SK-MEL-5 (cell line): ENCODE measurements around the gene SPAST. TPM values are rescaled to one million over a fixed set of nuclear protein-coding genes. Genes with fewer than 3 reads are reported as not detected.
"Not testable (repeated sequence)": the region's sequence is repeated elsewhere in the genome, so short reads cannot be mapped to it uniquely, and the experiment has no call there.

Experiments used
- DNase-seq: peaks from one replicate; pipeline ENCODE4 v3.0.0-alpha.2; 2016; ENCODE audit warnings: low read depth, low spot score
- in situ Hi-C: cut with HindIII; loops from 2 replicates; pipeline ENCODE4 v1.10.0; 2016; ENCODE audit warnings: low sequenced_read_pairs, high pct_unique_total_duplicates, low pct_unique_long_range_greater_than_20kb
- total RNA-seq: library from RNA; depleted of rRNA; stranded (reverse); fragments of >200 nt; shearing (Covaris generic); gene quantifications from 2 replicates; pipeline ENCODE4 v1.2.3, GENCODE V29; 2014

The SPAST gene
- total RNA-seq, 1 experiment from 2014 or later, result 29.0 TPM

- in situ Hi-C loops, result no loop called here
- no peak for DNase-seq
Measured at GRCh38 chr2:32108111-32108510, 44.8 kb downstream of the SPAST start.

GRCh38 chr2:32118055-32118454 lies 54.7 kb downstream of the SPAST start:
- in situ Hi-C loops, result no loop called here
- no peak for DNase-seq

GRCh38 chr2:32119161-32119560 lies 55.8 kb downstream of the SPAST start:
- in situ Hi-C loops, result no loop called here
- peak; percentile 26 for DNase-seq

GRCh38 chr2:32124660-32125059 lies 61.3 kb downstream of the SPAST start:
- no peak for DNase-seq
- in situ Hi-C loops, result no loop called here

GRCh38 chr2:32128636-32129035 lies 65.3 kb downstream of the SPAST start:
- in situ Hi-C loops, result no loop called here

GRCh38 chr2:32129086-32129485 lies 65.7 kb downstream of the SPAST start:
- in situ Hi-C loops, result no loop called here
- DNase-seq, result no peak

More at GRCh38 chr2:32128636-32129035, 65.3 kb downstream of the SPAST start:
- DNase-seq, result no peak

- in situ Hi-C loops, result no loop called here
- DNase-seq, result peak; percentile 76
Measured at GRCh38 chr2:32135409-32135808, 72.1 kb downstream of the SPAST start.

GRCh38 chr2:32136097-32136496 lies 72.7 kb downstream of the SPAST start:
- in situ Hi-C loops, result no loop called here
- DNase-seq, result no peak

GRCh38 chr2:32151544-32151943 lies 88.2 kb downstream of the SPAST start:
- in situ Hi-C loops, DNase-seq: not testable (repeated sequence)

- DNase-seq, result no peak
- in situ Hi-C loops, result no loop called here
Measured at GRCh38 chr2:32159678-32160077, 96.3 kb downstream of the SPAST start.

GRCh38 chr2:32161296-32161695 lies 97.9 kb downstream of the SPAST start:
- in situ Hi-C loops, result no loop called here
- DNase-seq, result no peak

GRCh38 chr2:32164254-32164653 lies 100.9 kb downstream of the SPAST start:
- DNase-seq, result not testable (repeated sequence)

GRCh38 chr2:32165027-32165347 lies 101.6 kb downstream of the SPAST start:
- DNase-seq, in situ Hi-C loops: not testable (repeated sequence)

More at GRCh38 chr2:32164254-32164653, 100.9 kb downstream of the SPAST start:
- in situ Hi-C loops, result not testable (repeated sequence)

GRCh38 chr2:32166115-32166574 lies 102.8 kb downstream of the SPAST start:
- DNase-seq, result no peak
- in situ Hi-C loops, result no loop called here

- no peak for DNase-seq
- in situ Hi-C loops, result no loop called here
Measured at GRCh38 chr2:32168513-32168912, 105.2 kb downstream of the SPAST start.

GRCh38 chr2:32172870-32173269 lies 109.5 kb downstream of the SPAST start:
- no peak for DNase-seq
- in situ Hi-C loops, result no loop called here

GRCh38 chr2:32182667-32183066 lies 119.3 kb downstream of the SPAST start:
- no peak for DNase-seq
- in situ Hi-C loops, result no loop called here

GRCh38 chr2:32189011-32189410 lies 125.7 kb downstream of the SPAST start:
- in situ Hi-C loops, result no loop called here
- no peak for DNase-seq

- DNase-seq, result no peak
- in situ Hi-C loops, result no loop called here
Measured at GRCh38 chr2:32192418-32192817, 129.1 kb downstream of the SPAST start.

GRCh38 chr2:32200814-32201213 lies 137.5 kb downstream of the SPAST start:
- no peak for DNase-seq
- in situ Hi-C loops, result no loop called here
